SK-N-MC (cell line): Measurements from ENCODE around the gene TMEM255B.

ENCODE experiments used
- DNase-seq: peaks from one replicate; pipeline ENCODE4 v3.0.0-alpha.2; 2011; ENCODE audit warnings: low read depth, low spot score
- H3K27ac ChIP-seq: fragments of 200-600 bp; sonication (generic); 2 replicates; pipeline ENCODE4 v1.5.1; 2016; ENCODE audit warnings: mixed run types
- H3K36me3 ChIP-seq: fragments of 200-600 bp; sonication (generic); 2 replicates; pipeline ENCODE4 v1.6.1; 2017; ENCODE audit warnings: antibody characterized with exemption, low read length, mixed read lengths; ENCODE audit not compliant: insufficient read depth
- H3K4me3 ChIP-seq: fragments of 200-600 bp; sonication (generic); 2 replicates; pipeline ENCODE4 v1.5.1; 2016
- H3K9ac ChIP-seq: fragments of 200-600 bp; sonication (generic); 2 replicates; pipeline ENCODE4 v1.8.0; 2017; ENCODE audit warnings: mixed run types, mixed read lengths; ENCODE audit not compliant: insufficient read length
- H3K9me3 ChIP-seq: fragments of 200-600 bp; sonication (generic); 2 replicates; pipeline ENCODE4 v1.6.1; 2017; ENCODE audit warnings: low read depth, mild to moderate bottlenecking, antibody characterized with exemption, low read length, moderate library complexity, mixed read lengths
- EZH2 ChIP-seq: fragments of 200-600 bp; sonication (generic); IDR thresholded peaks from one replicate; pipeline ENCODE4 v1.6.1; 2017; ENCODE audit warnings: antibody characterized with exemption
- FOXP2 ChIP-seq: optimal IDR thresholded peaks from 2 replicates; pipeline ENCODE3; 2011; ENCODE audit warnings: mild to moderate bottlenecking, moderate library complexity; ENCODE audit not compliant: insufficient read depth; ENCODE audit errors: extremely low read length, control extremely low read depth
- POLR2AphosphoS5 ChIP-seq: IDR thresholded peaks from 2 replicates; pipeline ENCODE4 v1.6.1; 2012; ENCODE audit warnings: mild to moderate bottlenecking, low read depth, low read length, borderline replicate concordance

TMEM255B gene

DNA sequence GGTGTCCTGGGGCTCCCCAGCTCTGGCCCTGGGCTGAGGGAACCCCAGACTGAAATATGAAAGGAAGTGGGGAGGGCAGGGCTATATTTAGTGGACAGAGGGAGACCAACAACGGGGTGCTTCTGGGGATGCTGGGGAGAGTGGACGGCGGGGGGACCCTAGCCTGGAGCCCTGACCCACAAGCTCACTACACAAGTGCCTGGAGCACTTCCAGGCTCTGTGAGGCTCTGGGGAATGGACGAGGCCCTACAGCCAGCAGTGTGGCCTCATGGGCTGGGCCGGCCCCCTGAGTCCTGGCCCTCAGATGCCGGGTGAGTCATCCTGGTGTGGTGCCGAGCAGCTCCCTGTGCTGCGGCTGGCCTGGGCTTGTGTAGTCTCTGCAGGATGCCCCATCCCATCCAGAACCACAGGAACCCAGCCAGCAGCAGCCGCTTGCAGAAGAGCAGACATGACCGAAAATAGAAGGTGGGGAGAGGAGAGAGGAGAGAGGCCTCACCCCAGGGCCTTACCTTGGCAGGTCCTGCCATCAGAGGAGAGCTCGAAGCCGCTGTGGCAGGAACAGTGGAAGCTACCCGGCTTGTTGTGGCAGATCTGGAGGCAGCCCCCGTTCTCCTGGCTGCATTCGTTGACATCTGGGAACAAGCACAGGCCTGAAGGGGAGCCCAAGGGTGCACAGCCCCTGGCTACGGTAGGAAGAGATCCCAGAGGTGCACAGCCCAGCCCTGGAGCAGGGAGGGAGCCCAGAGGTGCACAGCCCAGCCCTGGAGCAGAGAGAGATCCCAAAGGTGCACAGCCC lies 78.7 kb downstream of the TMEM255B start:
- no peak for DNase-seq
- Histone ChIP-seq H3K9ac (no peak overlapping the region), H3K4me3 (no peak overlapping the region), H3K27ac (no peak overlapping the region), H3K36me3 (no peaks in the 10 kb centered on the region), H3K9me3 (no peaks in the 10 kb centered on the region)
- TF ChIP-seq EZH2 (no peak), POLR2AphosphoS5 (no peak), FOXP2 (no peak)

DNA sequence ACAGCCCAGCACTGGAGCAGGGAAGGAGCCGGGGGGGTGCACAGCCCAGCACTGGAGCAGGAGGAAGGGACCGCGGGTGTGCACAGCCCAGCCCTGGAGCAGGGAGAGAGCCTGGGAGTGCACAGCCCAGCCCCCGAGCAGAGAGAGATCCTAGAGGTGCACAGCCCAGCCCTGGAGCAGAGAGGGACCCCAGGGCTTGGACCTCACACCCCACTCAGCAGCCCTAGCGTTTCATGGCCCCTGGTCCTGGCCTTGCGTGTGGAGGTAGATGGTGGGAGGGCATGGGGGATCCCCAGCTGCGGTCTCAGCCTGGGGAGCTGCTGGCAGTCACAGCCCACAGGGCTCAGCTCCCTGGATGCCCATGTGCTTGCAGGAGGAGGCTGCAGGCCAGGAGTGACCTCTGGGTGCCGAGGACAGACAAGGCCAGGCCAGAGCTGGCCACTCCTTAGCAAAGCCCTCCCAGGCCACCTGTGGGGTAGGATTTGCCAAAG lies 79.7 kb downstream of the TMEM255B start:
- DNase-seq = no peak
- TF ChIP-seq EZH2 (no peak), FOXP2 (no peak), POLR2AphosphoS5 (no peak)
- no peaks in the 10 kb centered on the region for H3K9me3 ChIP-seq
- H3K4me3 ChIP-seq = no peak overlapping the region
- H3K27ac ChIP-seq = no peak overlapping the region
- no peak overlapping the region for H3K9ac ChIP-seq
- no peaks in the 10 kb centered on the region for H3K36me3 ChIP-seq

DNA sequence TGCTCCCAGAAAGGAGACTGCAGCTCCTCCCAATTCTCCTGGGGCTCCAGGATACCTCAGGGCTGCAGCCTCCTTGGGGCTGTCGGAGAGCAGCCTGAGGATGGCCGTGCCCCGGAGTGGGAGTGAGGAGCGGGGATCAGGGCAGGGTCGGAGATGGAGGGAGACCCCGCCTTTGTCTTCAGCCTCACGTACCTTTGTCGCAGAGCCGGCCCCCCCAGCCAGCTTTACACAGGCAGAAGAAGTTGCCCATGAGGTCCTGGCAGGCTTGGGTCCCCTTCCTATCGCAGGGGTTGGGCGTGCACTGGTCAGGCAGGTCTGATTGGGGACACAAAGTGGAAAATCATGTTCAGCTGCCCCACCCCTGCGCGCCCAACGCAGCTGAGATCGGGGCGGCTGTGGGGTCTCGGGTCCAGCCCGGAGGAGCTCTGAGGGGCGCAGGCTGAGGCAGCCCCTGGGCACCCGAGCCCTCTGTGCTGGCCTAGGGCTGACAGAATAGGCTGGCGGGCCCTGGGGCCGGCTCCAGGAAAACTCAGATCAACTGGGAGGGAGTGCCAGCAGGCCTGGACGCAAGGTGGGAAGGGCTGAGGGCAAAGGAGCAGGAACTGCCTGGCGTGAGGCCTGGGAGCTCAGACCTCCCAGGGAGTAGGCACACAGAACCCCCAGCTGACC lies 80.6 kb downstream of the TMEM255B start:
- Histone ChIP-seq H3K4me3 (no peak overlapping the region), H3K36me3 (no peaks in the 10 kb centered on the region), H3K9me3 (no peaks in the 10 kb centered on the region), H3K9ac (no peak overlapping the region), H3K27ac (no peak overlapping the region)
- DNase-seq = no peak
- TF ChIP-seq FOXP2 (no peak), POLR2AphosphoS5 (no peak), EZH2 (no peak)

DNA sequence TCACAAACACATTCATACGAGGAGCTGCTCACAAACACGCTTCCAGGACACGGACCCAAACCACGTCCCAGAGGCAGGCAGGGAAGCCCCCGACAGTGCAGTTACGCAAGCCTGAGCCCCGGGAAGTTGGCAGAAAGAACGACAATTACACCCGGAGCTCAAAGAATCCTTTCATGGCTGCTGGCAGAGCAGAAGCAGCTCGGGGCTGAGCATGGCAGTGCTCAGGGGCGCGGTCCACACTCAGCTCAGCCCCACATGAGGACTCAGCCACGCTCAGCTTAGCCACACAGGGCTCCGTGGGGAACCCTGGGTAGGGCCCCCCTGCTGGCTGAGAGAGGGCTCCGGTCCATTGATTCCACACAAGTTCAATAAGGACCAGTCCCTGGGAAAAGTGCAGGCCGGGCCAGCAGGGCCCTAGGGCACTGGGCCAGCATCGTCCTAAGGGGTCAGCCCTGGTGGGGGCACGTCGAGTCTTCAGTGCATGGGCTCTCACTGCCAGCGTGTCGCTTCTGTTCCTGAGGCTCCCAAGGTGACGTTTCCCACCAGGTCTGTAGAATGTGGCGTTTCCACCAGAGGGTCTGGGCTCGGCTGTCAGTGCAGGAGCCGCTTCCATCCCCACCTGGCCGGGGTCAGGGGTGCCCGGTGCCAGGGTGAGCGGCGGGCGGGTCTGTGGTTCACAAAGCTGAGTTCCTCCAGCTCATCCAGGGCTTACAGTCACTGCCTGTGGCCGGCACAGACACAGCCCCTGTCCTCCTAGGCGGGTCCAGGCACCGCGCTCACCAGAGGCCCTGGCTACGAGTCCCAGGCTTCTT lies 81.7 kb downstream of the TMEM255B start:
- no peak for TF ChIP-seq POLR2AphosphoS5
- no peak for TF ChIP-seq EZH2
- TF ChIP-seq FOXP2 = no peak
- Histone ChIP-seq H3K9ac (no peak overlapping the region), H3K9me3 (no peaks in the 10 kb centered on the region), H3K36me3 (no peaks in the 10 kb centered on the region), H3K27ac (no peak overlapping the region), H3K4me3 (no peak overlapping the region)
- no peak for DNase-seq

DNA sequence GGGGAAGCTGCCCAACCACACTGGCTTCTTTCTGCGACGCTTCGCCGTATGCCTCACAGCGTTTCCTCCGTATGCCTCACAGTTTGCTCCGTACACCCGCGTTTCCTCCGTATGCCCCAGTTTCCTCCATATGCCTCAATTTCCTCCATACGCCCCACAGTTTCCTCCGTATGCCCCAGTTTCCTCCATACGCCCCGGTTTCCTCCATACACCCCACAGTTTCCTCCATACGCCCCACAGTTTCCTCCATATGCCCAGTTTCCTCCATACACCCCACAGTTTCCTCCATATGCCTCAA lies 82.3 kb downstream of the TMEM255B start:
- TF ChIP-seq POLR2AphosphoS5 (no peak), FOXP2 (no peak), EZH2 (no peak)
- DNase-seq = no peak
- no peak overlapping the region for H3K27ac ChIP-seq

DNA sequence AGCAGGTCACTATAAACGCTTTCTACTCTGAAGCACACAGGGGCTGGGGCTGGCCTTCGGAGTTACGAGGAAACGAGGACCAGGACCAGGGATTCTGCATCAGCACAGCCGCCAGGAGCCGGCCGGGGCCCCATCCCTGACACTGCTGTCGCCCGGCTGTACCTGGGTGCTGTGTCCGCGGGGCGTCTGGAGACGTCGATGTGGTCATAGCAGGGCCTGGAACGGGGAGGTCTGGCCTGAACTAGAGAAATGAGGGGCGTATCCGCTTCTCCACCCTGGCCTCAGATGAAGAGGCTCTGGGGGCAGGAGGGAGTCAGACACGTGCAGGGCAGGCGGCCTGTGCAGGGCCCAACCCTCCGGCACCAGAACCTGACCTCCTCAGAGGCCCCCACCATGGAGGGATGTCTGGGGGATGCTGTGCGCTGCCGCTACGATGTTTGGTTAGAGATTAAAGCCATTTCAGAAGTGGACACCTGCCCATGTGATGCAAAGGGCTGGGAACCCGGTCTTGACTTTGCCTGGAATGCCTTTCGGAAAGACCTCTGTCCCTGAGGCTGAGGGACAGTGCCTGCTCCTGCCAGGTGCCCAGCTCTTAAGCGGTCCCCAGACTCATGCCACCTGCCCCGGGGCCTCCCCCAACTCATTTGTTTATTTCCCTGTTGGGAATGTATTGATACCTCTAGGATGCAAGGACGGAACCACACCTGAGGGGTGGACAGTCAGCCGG lies 83.5 kb downstream of the TMEM255B start:
- Histone ChIP-seq H3K4me3 (no peak overlapping the region), H3K9me3 (no peaks in the 10 kb centered on the region), H3K9ac (no peak overlapping the region), H3K27ac (no peak overlapping the region), H3K36me3 (no peaks in the 10 kb centered on the region)
- TF ChIP-seq FOXP2 (no peak), EZH2 (no peak), POLR2AphosphoS5 (no peak)
- no peak for DNase-seq

More for the DNA sequence above, 82.3 kb downstream of the TMEM255B start:
- Histone ChIP-seq H3K36me3 (no peaks in the 10 kb centered on the region), H3K9ac (no peak overlapping the region), H3K4me3 (no peak overlapping the region), H3K9me3 (no peaks in the 10 kb centered on the region)

DNA sequence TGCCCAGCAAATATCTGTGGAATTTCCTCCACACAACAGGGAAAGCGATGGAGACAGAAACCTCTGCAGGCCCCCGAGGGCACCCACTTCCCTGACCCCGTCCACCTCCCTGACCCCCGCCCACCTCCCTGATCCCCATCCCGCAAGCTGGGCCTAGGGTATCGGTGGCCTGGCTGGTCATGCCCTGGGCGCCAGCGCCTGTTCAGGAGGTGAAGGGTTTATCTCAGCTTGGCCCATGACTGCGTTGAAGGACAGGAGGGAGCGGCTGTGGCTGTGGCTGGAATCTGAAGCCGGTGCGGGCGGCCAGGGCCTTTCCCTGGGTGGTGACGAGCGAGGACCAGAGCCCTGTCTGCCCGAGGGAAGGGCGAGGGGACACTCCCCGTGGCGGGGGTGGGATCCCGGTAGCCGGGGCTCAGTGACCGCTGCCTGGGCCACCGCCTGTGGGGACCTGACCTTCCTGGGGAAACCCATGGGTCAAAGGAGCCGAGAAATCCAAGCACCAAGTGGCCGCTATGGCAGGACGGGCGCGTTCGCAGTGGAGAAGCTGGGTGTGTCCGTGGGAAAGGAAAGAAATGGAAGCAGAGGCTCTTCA lies 84.1 kb downstream of the TMEM255B start:
- Histone ChIP-seq H3K4me3 (no peak overlapping the region), H3K9ac (no peak overlapping the region), H3K27ac (no peak overlapping the region), H3K9me3 (no peaks in the 10 kb centered on the region), H3K36me3 (no peaks in the 10 kb centered on the region)
- no peak for DNase-seq
- TF ChIP-seq EZH2 = no peak
- no peak for TF ChIP-seq POLR2AphosphoS5
- no peak for TF ChIP-seq FOXP2
